WTC11 (cell line): ENCODE data around the gene MIPEP. TPM values are rescaled to one million over a fixed set of nuclear protein-coding genes. Genes with fewer than 3 reads are reported as not detected.

Experiments
- ATAC-seq: fragments of 200-7000 bp; cut with Tn5 transposase; 2 replicates; pipeline ENCODE4 v1.10.0; 2021; ENCODE audit warnings: mild to moderate bottlenecking, moderate library complexity
- CTCF ChIA-PET: fragments of 300-600 bp; sonication (Branson Sonifier 250); formaldehyde crosslinking; loops from one replicate; lab custom pipeline; 2021; ENCODE audit warnings: antibody characterized with exemption; lab: Charles Lee
- POLR2A ChIA-PET: fragments of 350-600 bp; sonication (Branson Sonifier 250); formaldehyde crosslinking; loops from one replicate; lab custom pipeline; 2021; ENCODE audit warnings: antibody characterized with exemption; lab: Charles Lee
- DNase-seq: peaks from one replicate; pipeline ENCODE4 v3.0.0; 2021; ENCODE audit warnings: low spot score
- H3K27ac Mint-ChIP-seq: 2 replicates; pipeline ENCODE4 v1.8.0; 2021; ENCODE audit warnings: mixed read lengths
- H3K27me3 Mint-ChIP-seq: 2 replicates; pipeline ENCODE4 v1.8.0; 2021; ENCODE audit warnings: low read depth, mild to moderate bottlenecking, moderate library complexity, mixed read lengths
- H3K36me3 Mint-ChIP-seq: 2 replicates; pipeline ENCODE4 v1.8.0; 2021; ENCODE audit warnings: mixed read lengths
- H3K4me1 Mint-ChIP-seq: 2 replicates; pipeline ENCODE4 v1.8.0; 2022; ENCODE audit warnings: mixed read lengths
- H3K4me3 Mint-ChIP-seq: 2 replicates; pipeline ENCODE4 v1.8.0; 2021; ENCODE audit warnings: mild to moderate bottlenecking, moderate library complexity, mixed read lengths
- H3K9me3 Mint-ChIP-seq: 2 replicates; pipeline ENCODE4 v1.8.0; 2021; ENCODE audit warnings: mixed read lengths
- ATF3 ChIP-seq: sonication (generic); formaldehyde crosslinking; conservative IDR thresholded peaks from 2 replicates; pipeline ENCODE4 v1.8.1; 2022; ENCODE audit warnings: mild to moderate bottlenecking, missing genetic modification reagents
- ATF6 ChIP-seq: sonication (generic); formaldehyde crosslinking; IDR thresholded peaks from 2 replicates; pipeline ENCODE4 v1.8.1; 2023; ENCODE audit warnings: mild to moderate bottlenecking, missing genetic modification reagents
- CTCF ChIP-seq: fragments of 200-600 bp; IDR thresholded peaks from 2 replicates; pipeline ENCODE4 v1.8.0; 2022; ENCODE audit warnings: antibody characterized with exemption
- FOXP1 ChIP-seq: sonication (generic); formaldehyde crosslinking; IDR thresholded peaks from 2 replicates; pipeline ENCODE4 v1.8.0; 2022; ENCODE audit warnings: missing genetic modification reagents, mild to moderate bottlenecking, moderate library complexity, borderline replicate concordance
- HMGA2 ChIP-seq: fragments of 250-450 bp; sonication (Bioruptor Pico); IDR thresholded peaks from 2 replicates; pipeline ENCODE4 v1.4.0; 2021; ENCODE audit warnings: mild to moderate bottlenecking, moderate library complexity
- IRF2 ChIP-seq: sonication (generic); formaldehyde crosslinking; IDR thresholded peaks from 2 replicates; pipeline ENCODE4 v1.8.0; 2022; ENCODE audit warnings: low read depth, missing genetic modification reagents, borderline replicate concordance
- NFE2L1 ChIP-seq: sonication (generic); formaldehyde crosslinking; IDR thresholded peaks from 2 replicates; pipeline ENCODE4 v1.8.1; 2023; ENCODE audit warnings: missing genetic modification reagents
- SMAD3 ChIP-seq: sonication (generic); formaldehyde crosslinking; IDR thresholded peaks from 2 replicates; pipeline ENCODE4 v1.8.0; 2022; ENCODE audit warnings: missing genetic modification reagents, mild to moderate bottlenecking, borderline replicate concordance
- SP1 ChIP-seq: sonication (generic); formaldehyde crosslinking; conservative IDR thresholded peaks from 2 replicates; pipeline ENCODE4 v1.8.1; 2022; ENCODE audit warnings: missing genetic modification reagents
- ZNF121 ChIP-seq: sonication (generic); formaldehyde crosslinking; IDR thresholded peaks from 2 replicates; pipeline ENCODE4 v1.8.0; 2023; ENCODE audit warnings: missing genetic modification reagents
- ZNF219 ChIP-seq: sonication (generic); formaldehyde crosslinking; IDR thresholded peaks from 2 replicates; pipeline ENCODE4 v1.8.0; 2023; ENCODE audit warnings: missing genetic modification reagents, mild to moderate bottlenecking, borderline replicate concordance
- ZNF232 ChIP-seq: sonication (generic); formaldehyde crosslinking; IDR thresholded peaks from 2 replicates; pipeline ENCODE4 v1.8.0; 2022; ENCODE audit warnings: mild to moderate bottlenecking, missing genetic modification reagents
- ZNF671 ChIP-seq: fragments of 250-450 bp; sonication (Bioruptor Pico); IDR thresholded peaks from 2 replicates; pipeline ENCODE4 v1.8.0; 2021; ENCODE audit warnings: mild to moderate bottlenecking
- ZSCAN18 ChIP-seq: fragments of 250-450 bp; sonication (Bioruptor Pico); IDR thresholded peaks from 2 replicates; pipeline ENCODE4 v2.1.2; 2022; ENCODE audit warnings: mild to moderate bottlenecking, moderate library complexity
- total RNA-seq: library from RNA; stranded (reverse); gene quantifications from 3 replicates; pipeline ENCODE4 v1.2.3, GENCODE V29; 2021
- TF ChIP-seq, protein P1 (sequence below): sonication (generic); formaldehyde crosslinking; IDR thresholded peaks from 2 replicates; pipeline ENCODE4 v1.8.0; 2022; ENCODE audit warnings: mild to moderate bottlenecking, missing genetic modification reagents
- TF ChIP-seq, protein P2 (sequence below): fragments of 250-450 bp; sonication (Bioruptor Pico); IDR thresholded peaks from 2 replicates; pipeline ENCODE4 v1.8.0; 2021; ENCODE audit warnings: mild to moderate bottlenecking
- TF ChIP-seq, protein P3 (sequence below): sonication (generic); formaldehyde crosslinking; IDR thresholded peaks from 2 replicates; pipeline ENCODE4 v1.8.0; 2022; ENCODE audit warnings: missing genetic modification reagents

The MIPEP gene
- total RNA-seq, 1 experiment from 2014 or later, result 30.5 TPM

DNA sequence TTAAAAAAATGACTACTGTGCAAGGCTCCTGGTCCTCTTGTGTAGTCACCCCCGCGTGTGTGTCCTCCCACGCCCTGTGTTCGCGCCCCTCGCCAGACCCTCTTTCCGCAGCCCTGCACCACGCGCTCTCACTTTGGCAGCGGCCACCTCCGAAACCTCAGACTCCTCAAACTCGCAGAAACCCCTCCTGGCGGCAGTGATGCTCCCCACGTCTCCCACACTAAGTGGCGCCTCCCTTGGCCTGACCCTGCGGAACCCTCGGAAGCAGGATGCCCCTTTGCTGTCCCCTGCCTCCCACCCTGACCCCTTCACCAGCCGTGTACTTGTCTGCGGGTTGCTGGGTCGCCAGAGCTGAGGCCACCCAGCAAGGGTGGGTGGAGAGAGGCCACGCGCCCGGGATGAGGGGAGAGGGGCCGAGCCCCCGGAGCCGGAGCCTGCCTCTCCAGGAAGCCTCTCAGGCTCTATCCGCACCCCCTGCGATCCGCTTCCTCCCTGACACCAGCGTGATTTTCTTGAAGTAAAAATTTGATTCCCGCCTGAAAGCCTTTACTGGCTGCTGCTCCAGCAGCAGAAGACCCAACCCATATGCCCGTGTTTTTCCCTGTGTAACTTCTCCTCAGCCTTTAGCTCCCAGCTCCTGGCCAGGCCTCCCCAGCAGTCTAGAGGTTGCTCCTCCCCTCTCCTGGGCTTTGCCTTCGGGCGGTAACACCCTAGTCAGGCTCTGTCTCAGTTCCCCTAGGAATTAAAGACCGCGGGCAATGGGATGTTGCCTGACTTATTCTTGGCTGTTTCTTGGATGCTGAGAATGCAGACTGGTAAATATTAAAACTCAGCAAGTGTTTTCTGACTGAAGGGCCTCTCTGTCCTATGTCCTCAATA is 55.2 kb downstream of the MIPEP start:
- no peaks in the 10 kb centered on the region for H3K4me1 Mint-ChIP-seq
- POLR2A ChIA-PET, result no interaction called here
- no peaks in the 10 kb centered on the region for H3K27me3 Mint-ChIP-seq
- CTCF ChIA-PET, result no interaction called here
- ATAC-seq (peak; percentile 39), DNase-seq (no peak)
- TF ChIP-seq NFE2L1 (CRISPR knock-in tag), result no peak
- no peak for TF ChIP-seq IRF2 (CRISPR knock-in tag)
- no peak for TF ChIP-seq SMAD3 (CRISPR knock-in tag)
- TF ChIP-seq ZNF671 (CRISPR knock-in tag), result no peak
- TF ChIP-seq, protein P1, sequence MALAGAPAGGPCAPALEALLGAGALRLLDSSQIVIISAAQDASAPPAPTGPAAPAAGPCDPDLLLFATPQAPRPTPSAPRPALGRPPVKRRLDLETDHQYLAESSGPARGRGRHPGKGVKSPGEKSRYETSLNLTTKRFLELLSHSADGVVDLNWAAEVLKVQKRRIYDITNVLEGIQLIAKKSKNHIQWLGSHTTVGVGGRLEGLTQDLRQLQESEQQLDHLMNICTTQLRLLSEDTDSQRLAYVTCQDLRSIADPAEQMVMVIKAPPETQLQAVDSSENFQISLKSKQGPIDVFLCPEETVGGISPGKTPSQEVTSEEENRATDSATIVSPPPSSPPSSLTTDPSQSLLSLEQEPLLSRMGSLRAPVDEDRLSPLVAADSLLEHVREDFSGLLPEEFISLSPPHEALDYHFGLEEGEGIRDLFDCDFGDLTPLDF (CRISPR knock-in tag), result no peak
- TF ChIP-seq CTCF, result no peak
- TF ChIP-seq ATF3 (CRISPR knock-in tag), result no peak
- no peak for TF ChIP-seq ZSCAN18 (CRISPR knock-in tag)
- no peak for TF ChIP-seq HMGA2 (CRISPR knock-in tag)
- no peak for TF ChIP-seq FOXP1 (CRISPR knock-in tag)
- no peak for TF ChIP-seq SP1 (CRISPR knock-in tag)
- TF ChIP-seq ZNF219, result no peak
- no peak for TF ChIP-seq ZNF121 (CRISPR knock-in tag)
- TF ChIP-seq ZNF232, result no peak
- TF ChIP-seq, protein P2, sequence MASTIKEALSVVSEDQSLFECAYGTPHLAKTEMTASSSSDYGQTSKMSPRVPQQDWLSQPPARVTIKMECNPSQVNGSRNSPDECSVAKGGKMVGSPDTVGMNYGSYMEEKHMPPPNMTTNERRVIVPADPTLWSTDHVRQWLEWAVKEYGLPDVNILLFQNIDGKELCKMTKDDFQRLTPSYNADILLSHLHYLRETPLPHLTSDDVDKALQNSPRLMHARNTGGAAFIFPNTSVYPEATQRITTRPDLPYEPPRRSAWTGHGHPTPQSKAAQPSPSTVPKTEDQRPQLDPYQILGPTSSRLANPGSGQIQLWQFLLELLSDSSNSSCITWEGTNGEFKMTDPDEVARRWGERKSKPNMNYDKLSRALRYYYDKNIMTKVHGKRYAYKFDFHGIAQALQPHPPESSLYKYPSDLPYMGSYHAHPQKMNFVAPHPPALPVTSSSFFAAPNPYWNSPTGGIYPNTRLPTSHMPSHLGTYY (CRISPR knock-in tag), result no peak
- no peak for TF ChIP-seq ATF6 (CRISPR knock-in tag)
- TF ChIP-seq, protein P3, sequence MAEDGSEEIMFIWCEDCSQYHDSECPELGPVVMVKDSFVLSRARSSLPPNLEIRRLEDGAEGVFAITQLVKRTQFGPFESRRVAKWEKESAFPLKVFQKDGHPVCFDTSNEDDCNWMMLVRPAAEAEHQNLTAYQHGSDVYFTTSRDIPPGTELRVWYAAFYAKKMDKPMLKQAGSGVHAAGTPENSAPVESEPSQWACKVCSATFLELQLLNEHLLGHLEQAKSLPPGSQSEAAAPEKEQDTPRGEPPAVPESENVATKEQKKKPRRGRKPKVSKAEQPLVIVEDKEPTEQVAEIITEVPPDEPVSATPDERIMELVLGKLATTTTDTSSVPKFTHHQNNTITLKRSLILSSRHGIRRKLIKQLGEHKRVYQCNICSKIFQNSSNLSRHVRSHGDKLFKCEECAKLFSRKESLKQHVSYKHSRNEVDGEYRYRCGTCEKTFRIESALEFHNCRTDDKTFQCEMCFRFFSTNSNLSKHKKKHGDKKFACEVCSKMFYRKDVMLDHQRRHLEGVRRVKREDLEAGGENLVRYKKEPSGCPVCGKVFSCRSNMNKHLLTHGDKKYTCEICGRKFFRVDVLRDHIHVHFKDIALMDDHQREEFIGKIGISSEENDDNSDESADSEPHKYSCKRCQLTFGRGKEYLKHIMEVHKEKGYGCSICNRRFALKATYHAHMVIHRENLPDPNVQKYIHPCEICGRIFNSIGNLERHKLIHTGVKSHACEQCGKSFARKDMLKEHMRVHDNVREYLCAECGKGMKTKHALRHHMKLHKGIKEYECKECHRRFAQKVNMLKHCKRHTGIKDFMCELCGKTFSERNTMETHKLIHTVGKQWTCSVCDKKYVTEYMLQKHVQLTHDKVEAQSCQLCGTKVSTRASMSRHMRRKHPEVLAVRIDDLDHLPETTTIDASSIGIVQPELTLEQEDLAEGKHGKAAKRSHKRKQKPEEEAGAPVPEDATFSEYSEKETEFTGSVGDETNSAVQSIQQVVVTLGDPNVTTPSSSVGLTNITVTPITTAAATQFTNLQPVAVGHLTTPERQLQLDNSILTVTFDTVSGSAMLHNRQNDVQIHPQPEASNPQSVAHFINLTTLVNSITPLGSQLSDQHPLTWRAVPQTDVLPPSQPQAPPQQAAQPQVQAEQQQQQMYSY (CRISPR knock-in tag), result no peak
- no peak overlapping the region; the same call in 1 of the 2 replicates for H3K27ac Mint-ChIP-seq
- no peaks in the 10 kb centered on the region for H3K36me3 Mint-ChIP-seq
- no peak overlapping the region for H3K4me3 Mint-ChIP-seq
- no peaks in the 10 kb centered on the region for H3K9me3 Mint-ChIP-seq
